Kidney epithelial cell (primary cell): Measurements from ENCODE around the gene UHRF1. TPM values are rescaled to one million over a fixed set of nuclear protein-coding genes. Genes with fewer than 3 reads are reported as not detected.

Experiments used
- DNase-seq: peaks from one replicate; pipeline ENCODE4 v3.0.0-alpha.2; 2010; ENCODE audit warnings: low read depth
- H3K27me3 ChIP-seq: 2 replicates; pipeline ENCODE4 v1.6.0; 2011; ENCODE audit warnings: low read length; ENCODE audit not compliant: control insufficient read depth, insufficient read depth
- H3K36me3 ChIP-seq: 2 replicates; pipeline ENCODE4 v1.5.1; 2011; ENCODE audit warnings: low read length; ENCODE audit not compliant: control insufficient read depth, insufficient read depth
- H3K4me3 ChIP-seq: 2 replicates; pipeline ENCODE4 v1.5.1; 2011; ENCODE audit warnings: low read depth, mild to moderate bottlenecking, control low read depth, low read length
- CTCF ChIP-seq: IDR thresholded peaks from 2 replicates; pipeline ENCODE4 v1.5.1; 2011; ENCODE audit warnings: mild to moderate bottlenecking, moderate library complexity, low read length, control low read depth, inconsistent platforms; ENCODE audit not compliant: insufficient read depth, poor library complexity, severe bottlenecking
- total RNA-seq: library from RNA; depleted of rRNA; stranded (reverse); fragments of >200 nt; gene quantifications from 2 replicates; pipeline ENCODE4 v1.2.3, GENCODE V29; 2015

Gene UHRF1
- total RNA-seq, 1 donor from 2014 or later, result 21.2 TPM

GRCh38 chr19:4983346-4984105 is 74.2 kb downstream of the UHRF1 start:
- no peak for TF ChIP-seq CTCF
- no peak for DNase-seq
- H3K27me3 ChIP-seq, result no peaks in the 10 kb centered on the region
- no peak overlapping the region for H3K4me3 ChIP-seq
- H3K36me3 ChIP-seq, result no peaks in the 10 kb centered on the region

GRCh38 chr19:4984106-4984380 is 74.7 kb downstream of the UHRF1 start:
- H3K27me3 ChIP-seq, result no peaks in the 10 kb centered on the region
- no peak for DNase-seq

GRCh38 chr19:4984438-4984990 is 75.2 kb downstream of the UHRF1 start:
- DNase-seq, result no peak
- Histone ChIP-seq H3K4me3 (no peak overlapping the region), H3K27me3 (no peaks in the 10 kb centered on the region), H3K36me3 (no peaks in the 10 kb centered on the region)
- no peak for TF ChIP-seq CTCF

More at GRCh38 chr19:4984106-4984380, 74.7 kb downstream of the UHRF1 start:
- Histone ChIP-seq H3K36me3 (no peaks in the 10 kb centered on the region), H3K4me3 (no peak overlapping the region)
- TF ChIP-seq CTCF, result no peak

- Histone ChIP-seq H3K27me3 (no peaks in the 10 kb centered on the region), H3K4me3 (no peak overlapping the region), H3K36me3 (no peaks in the 10 kb centered on the region)
- DNase-seq, result no peak
- TF ChIP-seq CTCF, result no peak
Observed at GRCh38 chr19:4985551-4985991, 76.3 kb downstream of the UHRF1 start.

GRCh38 chr19:4986056-4986455 is 76.8 kb downstream of the UHRF1 start:
- DNase-seq, result no peak
- no peak for TF ChIP-seq CTCF
- H3K4me3 ChIP-seq, result no peak overlapping the region
- no peaks in the 10 kb centered on the region for H3K36me3 ChIP-seq
- H3K27me3 ChIP-seq, result no peaks in the 10 kb centered on the region

GRCh38 chr19:4986471-4986891 is 77.2 kb downstream of the UHRF1 start:
- Histone ChIP-seq H3K36me3 (no peaks in the 10 kb centered on the region), H3K4me3 (no peak overlapping the region), H3K27me3 (no peaks in the 10 kb centered on the region)
- no peak for DNase-seq
- no peak for TF ChIP-seq CTCF
